K562 (cell line): ENCODE data around the gene DPEP3.

Source experiments
- DPF2 ChIP-seq: fragments of 450-650 bp; IDR thresholded peaks from 2 replicates; pipeline ENCODE4 v1.6.1; 2016
- MTA3 ChIP-seq: fragments of 450-650 bp; formaldehyde crosslinking; IDR thresholded peaks from 2 replicates; pipeline ENCODE4 v1.6.1; 2017; ENCODE audit warnings: mild to moderate bottlenecking, borderline replicate concordance

GRCh38 chr16:67962135-67962534 is 18.2 kb downstream of the DPEP3 start:
- TF ChIP-seq MTA3, result no peak
- TF ChIP-seq DPF2, result no peak
